ENCODE measurements around the gene BMP8A. TPM values are rescaled to one million over a fixed set of nuclear protein-coding genes. Genes with fewer than 3 reads are reported as not detected.

BMP8A gene
- total and polyA plus RNA-seq, 9 of the 15 experiments (the other 6 are each of a cell fraction or from before 2014, with no cell fraction given), result 0.05 to 0.31 TPM; not detected in 7

DNA sequence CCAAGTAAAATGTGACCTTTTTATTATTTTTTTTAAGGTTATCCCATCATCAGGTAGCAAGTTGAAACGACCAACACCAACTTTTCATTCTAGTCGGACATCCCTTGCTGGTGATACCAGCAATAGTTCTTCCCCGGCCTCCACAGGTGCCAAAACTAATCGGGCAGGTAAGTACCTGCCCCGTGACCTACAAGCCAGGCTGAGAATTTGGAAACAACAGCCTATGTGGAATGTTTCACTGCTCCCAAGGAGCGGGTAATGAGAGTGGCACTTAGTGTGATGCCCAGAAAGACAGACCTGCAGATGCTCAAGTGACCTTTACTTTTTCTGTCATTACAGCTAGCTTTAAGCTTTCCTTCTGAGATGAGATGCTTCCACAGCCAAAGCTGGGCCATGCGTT is 6.9 kb upstream of the BMP8A start:
- H3K4me1 ChIP-seq (replicated peaks in 1 of 2; ENCODE audit: control insufficient read depth in 2 of 2, insufficient read depth in 2 of 2, low read length in 2 of 2), result no peaks in the 10 kb centered on the region
- no peak for TF ChIP-seq WHSC1 (IDR thresholded peaks at IDR 0.05; ENCODE audit: low read length)
- TF ChIP-seq, protein P1, sequence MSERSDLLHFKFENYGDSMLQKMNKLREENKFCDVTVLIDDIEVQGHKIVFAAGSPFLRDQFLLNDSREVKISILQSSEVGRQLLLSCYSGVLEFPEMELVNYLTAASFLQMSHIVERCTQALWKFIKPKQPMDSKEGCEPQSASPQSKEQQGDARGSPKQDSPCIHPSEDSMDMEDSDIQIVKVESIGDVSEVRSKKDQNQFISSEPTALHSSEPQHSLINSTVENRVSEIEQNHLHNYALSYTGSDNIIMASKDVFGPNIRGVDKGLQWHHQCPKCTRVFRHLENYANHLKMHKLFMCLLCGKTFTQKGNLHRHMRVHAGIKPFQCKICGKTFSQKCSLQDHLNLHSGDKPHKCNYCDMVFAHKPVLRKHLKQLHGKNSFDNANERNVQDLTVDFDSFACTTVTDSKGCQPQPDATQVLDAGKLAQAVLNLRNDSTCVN (CRISPR knock-in tag; IDR thresholded peaks at IDR 0.05), result no peak
- no peak for TF ChIP-seq MAFK (IDR thresholded peaks at IDR 0.05; ENCODE audit: low read length)
- TF ChIP-seq ZNF239 (CRISPR knock-in tag; IDR thresholded peaks at IDR 0.05), result no peak
- TF ChIP-seq, protein P2, sequence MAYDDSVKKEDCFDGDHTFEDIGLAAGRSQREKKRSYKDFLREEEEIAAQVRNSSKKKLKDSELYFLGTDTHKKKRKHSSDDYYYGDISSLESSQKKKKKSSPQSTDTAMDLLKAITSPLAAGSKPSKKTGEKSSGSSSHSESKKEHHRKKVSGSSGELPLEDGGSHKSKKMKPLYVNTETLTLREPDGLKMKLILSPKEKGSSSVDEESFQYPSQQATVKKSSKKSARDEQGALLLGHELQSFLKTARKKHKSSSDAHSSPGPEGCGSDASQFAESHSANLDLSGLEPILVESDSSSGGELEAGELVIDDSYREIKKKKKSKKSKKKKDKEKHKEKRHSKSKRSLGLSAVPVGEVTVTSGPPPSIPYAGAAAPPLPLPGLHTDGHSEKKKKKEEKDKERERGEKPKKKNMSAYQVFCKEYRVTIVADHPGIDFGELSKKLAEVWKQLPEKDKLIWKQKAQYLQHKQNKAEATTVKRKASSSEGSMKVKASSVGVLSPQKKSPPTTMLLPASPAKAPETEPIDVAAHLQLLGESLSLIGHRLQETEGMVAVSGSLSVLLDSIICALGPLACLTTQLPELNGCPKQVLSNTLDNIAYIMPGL (CRISPR knock-in tag; IDR thresholded peaks at IDR 0.05), result no peak
- no peak for TF ChIP-seq KLF6 (CRISPR knock-in tag; IDR thresholded peaks at IDR 0.05; ENCODE audit: borderline replicate concordance)
- TF ChIP-seq ZNF780A (CRISPR knock-in tag; IDR thresholded peaks at IDR 0.05), result no peak
- no peak for TF ChIP-seq NFYB (IDR thresholded peaks at IDR 0.05; ENCODE audit: extremely low read depth, insufficient read length)
- TF ChIP-seq E2F8 (IDR thresholded peaks at IDR 0.05; ENCODE audit: low read depth, partially characterized antibody), result no peak
- TF ChIP-seq HNRNPL (IDR thresholded peaks at IDR 0.05; ENCODE audit: low read depth, low read length), result no peak
- TF ChIP-seq HDAC2 (IDR thresholded peaks at IDR 0.05), result no peak
- no peak for TF ChIP-seq HNRNPH1 (optimal IDR thresholded peaks at IDR 0.05; ENCODE audit: low read depth, low read length)
- no peak for TF ChIP-seq HDAC6 (IDR thresholded peaks at IDR 0.05; ENCODE audit: low read depth, low read length)
- no peak for TF ChIP-seq ZNF764 (CRISPR knock-in tag; IDR thresholded peaks at IDR 0.05; ENCODE audit: low read depth)
- no peak for DNase-seq (ENCODE audit: extremely low read depth in 1 of 4, low spot score in 3 of 4)
- no peaks in the 10 kb centered on the region for H3K9me1 ChIP-seq (ENCODE audit: control insufficient read depth, insufficient read depth, low read length)
- H3K27me3 ChIP-seq (ENCODE audit: control insufficient read depth in 2 of 2, insufficient read depth in 2 of 2, low read length in 2 of 2), result no peaks in the 10 kb centered on the region
- H3K27ac ChIP-seq (ENCODE audit: extremely low read depth, low read depth, low read length), result no peak overlapping the region
- H3K9me3 ChIP-seq (replicated peaks; ENCODE audit: control insufficient read depth, insufficient read depth, low read depth, low read length), result no peaks in the 10 kb centered on the region
- in situ Hi-C loops (cut with MboI) (no loop called here), intact Hi-C loops (cut with micrococcal nuclease) (no loop called here)
- POLR2A ChIA-PET, result interaction anchor here (0.7 to 1.1 kb wide), 2 partner anchors 37 to 39 kb away, joined by 3 to 4 read pairs; no protein-coding TSS in a partner anchor
- no peak overlapping the region for H3K4me2 ChIP-seq (ENCODE audit: insufficient read depth, low read length)
- H3K79me2 ChIP-seq (ENCODE audit: control insufficient read depth, insufficient read depth, low read length), result no peaks in the 10 kb centered on the region
- ATAC-seq, result no peak
- H3K36me3 ChIP-seq (ENCODE audit: control insufficient read depth, insufficient read depth, low read length), result peaks cover 66% of the 10 kb centered on the region
- H3K4me3 ChIP-seq, result no peak overlapping the region
- H3K9ac ChIP-seq (ENCODE audit: insufficient read depth in 1 of 2, low read depth in 2 of 2, low read length in 2 of 2), result no peak overlapping the region
- WGBS (ENCODE audit: insufficient coverage, low coverage, missing lambda C conversion rate), result 84% methylated on average over 7 of the region's 7 CpGs
- H2AFZ ChIP-seq (ENCODE audit: low read depth, low read length), result no peak overlapping the region
- BruUV-seq (replicated peaks), result no TSS peak
- CTCF ChIA-PET (ENCODE audit: low intra/inter-chr PET ratio), result no interaction called here
- no peaks in the 10 kb centered on the region for H4K20me1 ChIP-seq (replicated peaks; ENCODE audit: control insufficient read depth, insufficient read depth, low read length)
- no peak for FAIRE-seq

Data from K562 (cell line).